ENCODE results near the gene ZFAND3. TPM values are rescaled to one million over a fixed set of nuclear protein-coding genes. Genes with fewer than 3 reads are reported as not detected.

Gene ZFAND3
- total and polyA plus RNA-seq, 2 donors (not counting 1 experiment from before 2014, with no cell fraction given), result 13.5 to 58.3 TPM

DNA sequence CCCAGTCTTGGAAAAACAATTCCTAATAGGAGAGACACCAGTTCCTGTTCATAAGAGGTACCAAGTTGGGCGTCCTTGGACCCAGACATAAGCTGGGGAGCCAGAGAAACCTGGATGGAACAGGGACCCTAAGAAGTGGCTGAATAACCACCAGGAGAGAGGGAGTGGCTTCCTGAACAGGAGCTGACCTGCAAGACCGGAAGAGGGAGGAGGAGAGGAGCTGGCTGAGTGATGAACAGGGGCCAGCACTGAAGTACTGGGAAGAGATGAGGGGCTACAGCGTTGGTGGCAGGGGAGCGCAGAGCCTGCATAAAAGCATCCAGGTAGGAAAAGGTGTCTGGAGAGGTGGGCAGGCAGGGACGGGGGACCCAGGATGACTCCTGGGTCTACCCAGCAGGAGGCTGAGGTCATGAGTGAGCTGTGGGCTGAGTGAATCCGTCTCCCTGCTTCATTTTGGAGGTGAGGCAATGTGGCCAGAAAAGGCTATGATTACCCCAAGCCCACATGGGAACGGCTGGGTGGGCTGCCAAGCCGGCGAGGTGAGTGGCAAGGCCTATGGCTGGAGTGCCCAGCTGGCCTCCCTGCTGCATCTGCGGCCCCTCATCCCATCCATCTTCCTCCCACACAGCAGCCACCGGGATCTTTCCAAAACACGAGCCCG, 34.4 kb upstream of the ZFAND3 start:
- H3K36me3 ChIP-seq (replicated peaks in 1 of 2; ENCODE audit: control extremely low read depth in 1 of 2, control insufficient read depth in 1 of 2, extremely low read depth in 1 of 2, insufficient read depth in 2 of 2, low read length in 1 of 2), result no peaks in the 10 kb centered on the region
- TF ChIP-seq EZH2 (IDR thresholded peaks at IDR 0.05; ENCODE audit: borderline replicate concordance, insufficient read depth, low read depth, low read length, poor library complexity, severe bottlenecking), result no peak
- TF ChIP-seq, protein P1, sequence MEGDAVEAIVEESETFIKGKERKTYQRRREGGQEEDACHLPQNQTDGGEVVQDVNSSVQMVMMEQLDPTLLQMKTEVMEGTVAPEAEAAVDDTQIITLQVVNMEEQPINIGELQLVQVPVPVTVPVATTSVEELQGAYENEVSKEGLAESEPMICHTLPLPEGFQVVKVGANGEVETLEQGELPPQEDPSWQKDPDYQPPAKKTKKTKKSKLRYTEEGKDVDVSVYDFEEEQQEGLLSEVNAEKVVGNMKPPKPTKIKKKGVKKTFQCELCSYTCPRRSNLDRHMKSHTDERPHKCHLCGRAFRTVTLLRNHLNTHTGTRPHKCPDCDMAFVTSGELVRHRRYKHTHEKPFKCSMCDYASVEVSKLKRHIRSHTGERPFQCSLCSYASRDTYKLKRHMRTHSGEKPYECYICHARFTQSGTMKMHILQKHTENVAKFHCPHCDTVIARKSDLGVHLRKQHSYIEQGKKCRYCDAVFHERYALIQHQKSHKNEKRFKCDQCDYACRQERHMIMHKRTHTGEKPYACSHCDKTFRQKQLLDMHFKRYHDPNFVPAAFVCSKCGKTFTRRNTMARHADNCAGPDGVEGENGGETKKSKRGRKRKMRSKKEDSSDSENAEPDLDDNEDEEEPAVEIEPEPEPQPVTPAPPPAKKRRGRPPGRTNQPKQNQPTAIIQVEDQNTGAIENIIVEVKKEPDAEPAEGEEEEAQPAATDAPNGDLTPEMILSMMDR (IDR thresholded peaks at IDR 0.05), result no peak
- H3K4me1 Mint-ChIP-seq, result peaks cover 15% of the 10 kb centered on the region
- CTCF ChIA-PET, result interaction anchor here (1.4 kb wide), 1 partner anchor 10 kb away, joined by 4 read pairs; no protein-coding TSS in a partner anchor
- no peak overlapping the region for H3K27ac ChIP-seq (ENCODE audit: low read length in 2 of 2)
- 96% methylated on average over 13 of the region's 13 CpGs for WGBS (ENCODE audit: insufficient coverage)
- H3K4me3 ChIP-seq (ENCODE audit: control extremely low read depth in 1 of 5, extremely low read depth in 1 of 5, insufficient read depth in 1 of 5, low read depth in 2 of 5, low read length in 4 of 5), result no peak overlapping the region
- ATAC-seq (ENCODE audit: low read depth) (no peak), DNase-seq (no peak)
- no peaks in the 10 kb centered on the region for H3K9me3 Mint-ChIP-seq (ENCODE audit: insufficient read depth)
- no peak overlapping the region for H2AFZ ChIP-seq (ENCODE audit: insufficient read depth, low read depth, low read length, poor library complexity, severe bottlenecking)
- POLR2A ChIA-PET, result no interaction called here
- H3K4me1 ChIP-seq (ENCODE audit: control insufficient read depth in 2 of 2, insufficient read depth in 2 of 2, low read length in 2 of 2), result peaks cover 15 to 18% of the 10 kb centered on the region in 2 donors
- peaks cover 0 to 23% (median 15%) of the 10 kb centered on the region in 4 experiments for H3K27me3 ChIP-seq (replicated peaks in 1 of 4; ENCODE audit: control extremely low read depth in 1 of 4, control insufficient read depth in 3 of 4, insufficient read depth in 4 of 4, low read length in 3 of 4)
- H3K9me3 ChIP-seq (ENCODE audit: control extremely low read depth in 1 of 3, control insufficient read depth in 2 of 3, insufficient read depth in 1 of 3, low read length in 2 of 3), result peaks cover 0 to 5% (median 0%) of the 10 kb centered on the region in 3 donors
- H3K4me3 Mint-ChIP-seq, result peak overlapping the region; percentile 35
- no peaks in the 10 kb centered on the region for H4K20me1 ChIP-seq (ENCODE audit: control insufficient read depth, insufficient read depth, low read length, poor library complexity, severe bottlenecking)
- peaks cover 34% of the 10 kb centered on the region for H3K27me3 Mint-ChIP-seq
- intact Hi-C loops (cut with micrococcal nuclease), result no loop called here
- H3K27ac Mint-ChIP-seq, result no peak overlapping the region
- no peak overlapping the region for H3K4me2 ChIP-seq (replicated peaks; ENCODE audit: low read depth, low read length, poor library complexity, severe bottlenecking)
- H3K9ac ChIP-seq (ENCODE audit: low read length), result no peak overlapping the region
- no peaks in the 10 kb centered on the region for H3K79me2 ChIP-seq (ENCODE audit: control insufficient read depth, insufficient read depth, low read length)

DNA sequence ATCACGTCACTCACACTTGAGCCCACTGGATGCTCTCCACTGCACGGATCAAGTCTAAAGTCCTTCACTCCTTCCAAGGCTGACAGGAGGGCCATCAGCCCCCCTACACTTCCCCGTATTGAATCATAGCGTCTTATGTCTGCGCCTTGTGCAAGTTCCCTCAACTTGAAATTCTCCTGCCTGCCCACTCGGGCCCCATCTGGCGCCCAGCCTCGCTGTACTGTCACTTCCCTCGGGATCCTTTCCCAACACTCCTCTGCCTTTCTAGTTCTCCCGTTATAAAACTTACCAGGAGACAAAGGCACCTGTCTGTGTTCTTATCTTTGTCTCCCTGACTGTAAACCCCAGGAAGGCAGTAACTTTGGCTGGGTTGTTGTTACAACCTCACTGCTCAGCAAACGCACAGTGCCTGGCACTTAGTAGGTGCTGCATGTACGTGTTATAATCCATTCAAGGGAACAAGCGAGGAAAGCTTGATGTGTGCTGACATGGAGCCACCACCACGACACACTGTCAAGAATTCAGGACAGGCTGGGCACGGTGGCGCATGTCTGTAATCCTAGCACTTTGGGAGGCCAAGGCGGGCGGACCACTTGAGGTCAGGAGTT, 33.8 kb upstream of the ZFAND3 start:
- TF ChIP-seq EZH2 (IDR thresholded peaks at IDR 0.05; ENCODE audit: borderline replicate concordance, insufficient read depth, low read depth, low read length, poor library complexity, severe bottlenecking), result no peak
- TF ChIP-seq, protein P1 (IDR thresholded peaks at IDR 0.05), result no peak
- peaks cover 34% of the 10 kb centered on the region for H3K27me3 Mint-ChIP-seq
- WGBS (ENCODE audit: insufficient coverage), result 96% methylated on average over 18 of the region's 18 CpGs

More for the DNA sequence above, 33.8 kb upstream of the ZFAND3 start:
- intact Hi-C loops (cut with micrococcal nuclease), result no loop called here
- peaks cover 15% of the 10 kb centered on the region for H3K4me1 Mint-ChIP-seq
- Histone ChIP-seq H2AFZ (ENCODE audit: insufficient read depth, low read depth, low read length, poor library complexity, severe bottlenecking) (no peak overlapping the region), H3K4me1 (ENCODE audit: control insufficient read depth in 2 of 2, insufficient read depth in 2 of 2, low read length in 2 of 2) (peaks cover 15 to 18% of the 10 kb centered on the region in 2 donors), H3K36me3 (replicated peaks in 1 of 2; ENCODE audit: control extremely low read depth in 1 of 2, control insufficient read depth in 1 of 2, extremely low read depth in 1 of 2, insufficient read depth in 2 of 2, low read length in 1 of 2) (no peaks in the 10 kb centered on the region), H3K79me2 (ENCODE audit: control insufficient read depth, insufficient read depth, low read length) (no peaks in the 10 kb centered on the region), H3K4me2 (replicated peaks; ENCODE audit: low read depth, low read length, poor library complexity, severe bottlenecking) (no peak overlapping the region), H3K9me3 (ENCODE audit: control extremely low read depth in 1 of 3, control insufficient read depth in 2 of 3, insufficient read depth in 1 of 3, low read length in 2 of 3) (peaks cover 0 to 5% (median 0%) of the 10 kb centered on the region in 3 donors), H3K9ac (ENCODE audit: low read length) (no peak overlapping the region), H3K27me3 (replicated peaks in 1 of 4; ENCODE audit: control extremely low read depth in 1 of 4, control insufficient read depth in 3 of 4, insufficient read depth in 4 of 4, low read length in 3 of 4) (peaks cover 0 to 23% (median 15%) of the 10 kb centered on the region in 4 experiments), H3K27ac (ENCODE audit: low read length in 2 of 2) (no peak overlapping the region), H3K4me3 (ENCODE audit: control extremely low read depth in 1 of 5, extremely low read depth in 1 of 5, insufficient read depth in 1 of 5, low read depth in 2 of 5, low read length in 4 of 5) (no peak overlapping the region), H4K20me1 (ENCODE audit: control insufficient read depth, insufficient read depth, low read length, poor library complexity, severe bottlenecking) (no peaks in the 10 kb centered on the region)
- H3K4me3 Mint-ChIP-seq, result peak overlapping the region; percentile 35
- no peak for DNase-seq
- no peaks in the 10 kb centered on the region for H3K9me3 Mint-ChIP-seq (ENCODE audit: insufficient read depth)
- ATAC-seq (ENCODE audit: low read depth), result no peak
- no peak overlapping the region for H3K27ac Mint-ChIP-seq
- ChIA-PET CTCF (interaction anchor here (1.4 kb wide), 1 partner anchor 9 kb away, joined by 4 read pairs; no protein-coding TSS in a partner anchor), POLR2A (interaction anchor here (0.6 kb wide), 1 partner anchor 27 kb away, joined by 5 read pairs; no protein-coding TSS in a partner anchor)
